ENCODE measurements around the gene YWHAE. TPM values are rescaled to one million over a fixed set of nuclear protein-coding genes. Genes with fewer than 3 reads are reported as not detected.
"Not testable (repeated sequence)": the region's sequence is repeated elsewhere in the genome, so short reads cannot be mapped to it uniquely, and the experiment has no call there.

Gene YWHAE
- total RNA-seq, 1 donor from 2014 or later: 558 TPM

- no peak for DNase-seq
These were observed 75.7 kb downstream of the YWHAE start for GRCh38 chr17:1324201-1324771.

- no peak for DNase-seq
These were observed 76.7 kb downstream of the YWHAE start for GRCh38 chr17:1323336-1323735.

- DNase-seq: no peak
These were observed 77.5 kb downstream of the YWHAE start for GRCh38 chr17:1322480-1322879.

GRCh38 chr17:1322014-1322428 lies 78.0 kb downstream of the YWHAE start:
- DNase-seq: no peak

- DNase-seq: no peak
These were observed 84.1 kb downstream of the YWHAE start for GRCh38 chr17:1315891-1316403.

GRCh38 chr17:1315409-1315808 lies 84.6 kb downstream of the YWHAE start:
- DNase-seq: no peak

GRCh38 chr17:1313270-1314005 lies 86.6 kb downstream of the YWHAE start:
- DNase-seq: no peak

- DNase-seq: no peak
These were observed 87.7 kb downstream of the YWHAE start for GRCh38 chr17:1312261-1312870.

- DNase-seq: not testable (repeated sequence)
These were observed 92.2 kb downstream of the YWHAE start for GRCh38 chr17:1307829-1308228.

GRCh38 chr17:1304962-1305563 lies 95.0 kb downstream of the YWHAE start:
- no peak for DNase-seq

GRCh38 chr17:1304522-1304921 lies 95.5 kb downstream of the YWHAE start:
- DNase-seq: no peak

- DNase-seq: no peak
These were observed 97.3 kb downstream of the YWHAE start for GRCh38 chr17:1302761-1303160.

GRCh38 chr17:1301546-1301945 lies 98.5 kb downstream of the YWHAE start:
- DNase-seq: no peak

GRCh38 chr17:1300371-1300905 lies 99.6 kb downstream of the YWHAE start:
- DNase-seq: no peak

- DNase-seq: no peak
These were observed 100.3 kb downstream of the YWHAE start for GRCh38 chr17:1299552-1300370.

GRCh38 chr17:1298606-1299005 lies 101.4 kb downstream of the YWHAE start:
- DNase-seq: no peak

Other genes starting within 250 kb of the YWHAE start
- 38.5 and 54.6 TPM in 2 replicates for gene ABR, start 220.2 kb downstream of the YWHAE start, total RNA-seq
- not detected in 2 replicates for gene BHLHA9, start 129.8 kb downstream of the YWHAE start, total RNA-seq
- gene TRARG1, start 120.6 kb downstream of the YWHAE start, total RNA-seq: not detected in 2 replicates
- gene CRK, start 56.0 kb upstream of the YWHAE start, total RNA-seq: 162 and 166 TPM in 2 replicates
- 193 and 439 TPM in 2 replicates for gene MYO1C, start 92.5 kb upstream of the YWHAE start, total RNA-seq
- 74.7 and 88.0 TPM in 2 replicates for gene INPP5K, start 116.4 kb upstream of the YWHAE start, total RNA-seq
- gene PITPNA, start 162.6 kb upstream of the YWHAE start, total RNA-seq: 18.5 and 29.6 TPM in 2 replicates
- 33.9 and 53.5 TPM in 2 replicates for gene SLC43A2, start 228.6 kb upstream of the YWHAE start, total RNA-seq
- gene SCARF1, start 245.5 kb upstream of the YWHAE start, total RNA-seq: 172 and 200 TPM in 2 replicates
- gene RILP, start 249.6 kb upstream of the YWHAE start, total RNA-seq: 12.0 and 15.7 TPM in 2 replicates